ENCODE results near the gene RUNX2. TPM values are rescaled to one million over a fixed set of nuclear protein-coding genes. Genes with fewer than 3 reads are reported as not detected.
A peak's percentile ranks its signal among the peaks of the same experiment; 100 is the strongest.

The RUNX2 gene
- total and polyA plus RNA-seq, 2 of the 8 experiments (the other 6 are each of a cell fraction or from before 2014, with no cell fraction given), result 0.26 to 1.2 TPM

DNA sequence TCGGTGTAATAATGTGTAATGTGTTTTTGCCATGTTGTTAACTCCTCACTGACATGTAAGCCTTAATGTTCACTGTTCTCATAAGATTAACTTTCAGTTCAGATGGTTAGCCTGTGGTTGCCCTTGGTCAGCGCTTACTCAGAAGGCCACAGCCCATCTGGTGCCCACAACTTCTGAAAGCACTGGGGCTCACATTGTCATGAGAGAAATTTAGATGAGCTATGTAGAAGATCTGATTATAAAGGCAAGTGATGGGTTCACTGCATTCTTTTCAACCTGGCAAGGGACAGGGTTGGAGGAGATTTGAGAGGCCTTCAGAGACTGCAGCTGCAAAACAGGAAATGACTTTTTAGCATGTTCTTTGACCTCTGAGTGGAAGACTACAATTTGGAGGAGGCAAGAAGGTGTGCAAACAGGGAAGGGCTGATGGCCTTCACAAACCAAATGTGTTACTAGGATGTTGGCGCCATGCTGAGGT, 291.9 kb downstream of the RUNX2 start:
- H3K56ac ChIP-seq (replicated peaks; ENCODE audit: insufficient read length, low read depth, low read length), result no peak overlapping the region
- DNase-seq (ENCODE audit: low read depth in 1 of 2, low spot score in 2 of 2) (peak in 1 of 2 experiments; percentile 27), FAIRE-seq (no peak)
- H3K9me3 ChIP-seq (ENCODE audit: insufficient read depth in 2 of 2, low read depth in 1 of 2, low read length in 1 of 2), result no peaks in the 10 kb centered on the region
- no peak overlapping the region for H3K14ac ChIP-seq (ENCODE audit: insufficient read length)
- H2AFZ ChIP-seq (ENCODE audit: low read length), result no peak overlapping the region
- H3K79me2 ChIP-seq (ENCODE audit: control insufficient read depth in 1 of 2, insufficient read depth in 2 of 2, low read length in 2 of 2), result no peaks in the 10 kb centered on the region
- H2AK5ac ChIP-seq (ENCODE audit: low read depth, low read length), result no peak overlapping the region
- H3K36me3 ChIP-seq (ENCODE audit: control insufficient read depth in 2 of 4, insufficient read depth in 4 of 4, low read length in 3 of 4), result no peaks in the 10 kb centered on the region
- no peaks in the 10 kb centered on the region for H3K23me2 ChIP-seq (ENCODE audit: low read depth, low read length)
- no peak overlapping the region for H4K8ac ChIP-seq (ENCODE audit: extremely low read depth, insufficient read depth, low read length)
- no peak overlapping the region for H4K5ac ChIP-seq (ENCODE audit: insufficient read length, low read depth, low read length)
- no peak overlapping the region for H3K18ac ChIP-seq (ENCODE audit: extremely low read depth, low read length)
- H3K4ac ChIP-seq (replicated peaks; ENCODE audit: insufficient read length, low read depth, low read length), result no peak overlapping the region
- H4K91ac ChIP-seq (replicated peaks; ENCODE audit: insufficient read length, low read length), result no peak overlapping the region
- H2BK12ac ChIP-seq (ENCODE audit: low read depth, low read length), result no peak overlapping the region
- no peak overlapping the region for H3K27ac ChIP-seq (ENCODE audit: low read depth, low read length)
- no peaks in the 10 kb centered on the region for H3K27me3 ChIP-seq (replicated peaks in 1 of 4; ENCODE audit: control insufficient read depth in 3 of 4, extremely low read depth in 1 of 4, insufficient read depth in 3 of 4, low read length in 3 of 4)
- no peaks in the 10 kb centered on the region for H4K20me1 ChIP-seq (replicated peaks in 1 of 2; ENCODE audit: control insufficient read depth in 1 of 2, insufficient read depth in 2 of 2, low read length in 2 of 2)
- H3K4me1 ChIP-seq (replicated peaks in 1 of 4; ENCODE audit: control insufficient read depth in 3 of 4, insufficient read depth in 4 of 4, low read length in 3 of 4), result no peaks in the 10 kb centered on the region
- H2BK15ac ChIP-seq (ENCODE audit: low read length), result no peak overlapping the region
- H3K23ac ChIP-seq (ENCODE audit: insufficient read length), result no peak overlapping the region
- H3K9ac ChIP-seq (replicated peaks in 1 of 4; ENCODE audit: extremely low read depth in 1 of 4, low read depth in 3 of 4, low read length in 3 of 4), result no peak overlapping the region
- no peak overlapping the region for H3K4me2 ChIP-seq (ENCODE audit: insufficient read depth in 1 of 2, low read depth in 2 of 2, low read length in 2 of 2)
- no peak overlapping the region for H3K4me3 ChIP-seq (ENCODE audit: extremely low read depth in 1 of 4, insufficient read depth in 2 of 4, low read depth in 3 of 4, low read length in 4 of 4)
- no peaks in the 10 kb centered on the region for H3K79me1 ChIP-seq (ENCODE audit: low read depth, low read length)
- H2BK20ac ChIP-seq (ENCODE audit: low read length), result no peak overlapping the region
- H2BK5ac ChIP-seq (ENCODE audit: low read depth, low read length), result no peak overlapping the region
- 88% methylated on average over 3 of the region's 3 CpGs; no CpG with 5 or more reads in 1 of the 2 experiments for WGBS, 2 experiments (ENCODE audit: extremely low coverage in 1 of 2, insufficient coverage in 1 of 2, insufficient read length in 1 of 2, insufficient replicate concordance in 2 of 2, low coverage in 1 of 2, low lambda C conversion rate in 2 of 2, missing lambda C conversion rate in 1 of 2)
- POLR2A ChIA-PET (ENCODE audit: partially characterized antibody), result no interaction called here
- TF ChIP-seq RBBP5 (IDR thresholded peaks at IDR 0.05; ENCODE audit: borderline replicate concordance, low read depth, low read length), result no peak
- no peak for TF ChIP-seq USF2 (IDR thresholded peaks at IDR 0.05; ENCODE audit: low read length)
- TF ChIP-seq POU5F1 (IDR thresholded peaks at IDR 0.05; ENCODE audit: low read depth, low read length), result no peak
- TF ChIP-seq JUND (IDR thresholded peaks at IDR 0.05; ENCODE audit: low read length), result no peak
- no peak for TF ChIP-seq SUZ12 (IDR thresholded peaks at IDR 0.05; ENCODE audit: low read length)
- TF ChIP-seq GABPA (IDR thresholded peaks at IDR 0.05; ENCODE audit: borderline replicate concordance, insufficient read depth, low read length), result no peak
- no peak for TF ChIP-seq CEBPB (IDR thresholded peaks at IDR 0.05; ENCODE audit: low read depth, low read length)
- no peak for TF ChIP-seq NRF1 (IDR thresholded peaks at IDR 0.05; ENCODE audit: low read depth, low read length)
- no peak for TF ChIP-seq SAP30 (IDR thresholded peaks at IDR 0.05; ENCODE audit: insufficient read depth, insufficient replicate concordance, low read length)
- TF ChIP-seq ATF3 (IDR thresholded peaks at IDR 0.05; ENCODE audit: insufficient read depth, low read depth, low read length), result no peak
- no peak for TF ChIP-seq HDAC6 (IDR thresholded peaks at IDR 0.05; ENCODE audit: low read depth, low read length)
- TF ChIP-seq POLR2AphosphoS5 (IDR thresholded peaks at IDR 0.05; ENCODE audit: low read depth, low read length), result no peak
- TF ChIP-seq KDM4A (IDR thresholded peaks at IDR 0.05; ENCODE audit: low read depth, low read length, severe bottlenecking), result no peak
- CTCF ChIA-PET (ENCODE audit: partially characterized antibody), result interaction anchor here (0.7 kb wide), 1 partner anchor 310 kb away, joined by 4 read pairs; no protein-coding TSS in a partner anchor
- H2BK120ac ChIP-seq (replicated peaks; ENCODE audit: low read depth, low read length), result no peak overlapping the region

All from H1 (cell line).